ENCODE results near the gene ARL15.

Gene ARL15

GRCh38 chr5:54281960-54282692, 28.2 kb downstream of the ARL15 start:
- no peak for TF ChIP-seq EGR1 (IDR thresholded peaks at IDR 0.05)

DNA sequence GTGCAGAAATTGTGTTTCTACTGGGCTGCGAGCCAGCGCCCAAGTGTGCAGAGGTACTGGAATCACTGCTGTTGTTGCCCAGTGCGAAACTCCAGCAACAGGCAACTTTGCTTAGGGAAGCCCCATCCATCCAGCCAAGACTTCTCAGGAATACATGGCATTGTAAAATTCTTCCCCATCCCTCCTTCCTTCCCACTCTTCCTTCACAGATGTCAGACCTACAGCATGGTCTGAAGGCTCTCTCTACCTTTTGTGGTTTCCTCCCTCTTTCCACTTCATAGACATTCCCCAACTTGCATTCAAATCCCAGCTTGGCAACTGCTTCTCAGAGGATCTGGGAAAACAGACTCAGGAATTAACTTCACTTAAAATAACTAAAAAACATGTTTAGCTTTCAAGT, 30.4 kb downstream of the ARL15 start:
- TF ChIP-seq USF1 (IDR thresholded peaks at IDR 0.05), result no peak
- TF ChIP-seq NFIC (IDR thresholded peaks at IDR 0.05), result no peak
- no peak for TF ChIP-seq CREB1 (IDR thresholded peaks at IDR 0.05; ENCODE audit: low read depth)
- no peak for TF ChIP-seq ZBTB7A (IDR thresholded peaks at IDR 0.05; ENCODE audit: low read depth)
- TF ChIP-seq EP300 (IDR thresholded peaks at IDR 0.05; ENCODE audit: borderline replicate concordance), result no peak
- no peak for TF ChIP-seq RAD21 (IDR thresholded peaks at IDR 0.05; ENCODE audit: low read depth)
- no peak for TF ChIP-seq EGR1 (IDR thresholded peaks at IDR 0.05)
- no peak for TF ChIP-seq FOXM1 (IDR thresholded peaks at IDR 0.05; ENCODE audit: borderline replicate concordance, low read depth)
- TF ChIP-seq TCF12 (IDR thresholded peaks at IDR 0.05; ENCODE audit: low read depth), result no peak
- TF ChIP-seq, protein P1, sequence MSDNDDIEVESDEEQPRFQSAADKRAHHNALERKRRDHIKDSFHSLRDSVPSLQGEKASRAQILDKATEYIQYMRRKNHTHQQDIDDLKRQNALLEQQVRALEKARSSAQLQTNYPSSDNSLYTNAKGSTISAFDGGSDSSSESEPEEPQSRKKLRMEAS (IDR thresholded peaks at IDR 0.05), result no peak

GRCh38 chr5:54278979-54279717, 31.2 kb downstream of the ARL15 start:
- TF ChIP-seq FOXM1 (IDR thresholded peaks at IDR 0.05; ENCODE audit: borderline replicate concordance, low read depth) (no peak), CREB1 (IDR thresholded peaks at IDR 0.05; ENCODE audit: low read depth) (no peak), YY1 (IDR thresholded peaks at IDR 0.05; ENCODE audit: low read depth) (no peak), EP300 (IDR thresholded peaks at IDR 0.05; ENCODE audit: borderline replicate concordance) (no peak), EGR1 (IDR thresholded peaks at IDR 0.05) (no peak), NFIC (IDR thresholded peaks at IDR 0.05) (no peak), CEBPB (IDR thresholded peaks at IDR 0.05) (no peak), USF1 (IDR thresholded peaks at IDR 0.05) (no peak), TEAD4 (IDR thresholded peaks at IDR 0.05) (no peak), TAF1 (IDR thresholded peaks at IDR 0.05; ENCODE audit: low read depth) (no peak), ZBTB7A (IDR thresholded peaks at IDR 0.05; ENCODE audit: low read depth) (no peak), TCF12 (IDR thresholded peaks at IDR 0.05; ENCODE audit: low read depth) (no peak), RAD21 (IDR thresholded peaks at IDR 0.05; ENCODE audit: low read depth) (no peak)
- TF ChIP-seq, protein P1 (IDR thresholded peaks at IDR 0.05), result no peak
- TF ChIP-seq, protein P2, sequence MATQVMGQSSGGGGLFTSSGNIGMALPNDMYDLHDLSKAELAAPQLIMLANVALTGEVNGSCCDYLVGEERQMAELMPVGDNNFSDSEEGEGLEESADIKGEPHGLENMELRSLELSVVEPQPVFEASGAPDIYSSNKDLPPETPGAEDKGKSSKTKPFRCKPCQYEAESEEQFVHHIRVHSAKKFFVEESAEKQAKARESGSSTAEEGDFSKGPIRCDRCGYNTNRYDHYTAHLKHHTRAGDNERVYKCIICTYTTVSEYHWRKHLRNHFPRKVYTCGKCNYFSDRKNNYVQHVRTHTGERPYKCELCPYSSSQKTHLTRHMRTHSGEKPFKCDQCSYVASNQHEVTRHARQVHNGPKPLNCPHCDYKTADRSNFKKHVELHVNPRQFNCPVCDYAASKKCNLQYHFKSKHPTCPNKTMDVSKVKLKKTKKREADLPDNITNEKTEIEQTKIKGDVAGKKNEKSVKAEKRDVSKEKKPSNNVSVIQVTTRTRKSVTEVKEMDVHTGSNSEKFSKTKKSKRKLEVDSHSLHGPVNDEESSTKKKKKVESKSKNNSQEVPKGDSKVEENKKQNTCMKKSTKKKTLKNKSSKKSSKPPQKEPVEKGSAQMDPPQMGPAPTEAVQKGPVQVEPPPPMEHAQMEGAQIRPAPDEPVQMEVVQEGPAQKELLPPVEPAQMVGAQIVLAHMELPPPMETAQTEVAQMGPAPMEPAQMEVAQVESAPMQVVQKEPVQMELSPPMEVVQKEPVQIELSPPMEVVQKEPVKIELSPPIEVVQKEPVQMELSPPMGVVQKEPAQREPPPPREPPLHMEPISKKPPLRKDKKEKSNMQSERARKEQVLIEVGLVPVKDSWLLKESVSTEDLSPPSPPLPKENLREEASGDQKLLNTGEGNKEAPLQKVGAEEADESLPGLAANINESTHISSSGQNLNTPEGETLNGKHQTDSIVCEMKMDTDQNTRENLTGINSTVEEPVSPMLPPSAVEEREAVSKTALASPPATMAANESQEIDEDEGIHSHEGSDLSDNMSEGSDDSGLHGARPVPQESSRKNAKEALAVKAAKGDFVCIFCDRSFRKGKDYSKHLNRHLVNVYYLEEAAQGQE (IDR thresholded peaks at IDR 0.05; ENCODE audit: low read depth), result no peak

DNA sequence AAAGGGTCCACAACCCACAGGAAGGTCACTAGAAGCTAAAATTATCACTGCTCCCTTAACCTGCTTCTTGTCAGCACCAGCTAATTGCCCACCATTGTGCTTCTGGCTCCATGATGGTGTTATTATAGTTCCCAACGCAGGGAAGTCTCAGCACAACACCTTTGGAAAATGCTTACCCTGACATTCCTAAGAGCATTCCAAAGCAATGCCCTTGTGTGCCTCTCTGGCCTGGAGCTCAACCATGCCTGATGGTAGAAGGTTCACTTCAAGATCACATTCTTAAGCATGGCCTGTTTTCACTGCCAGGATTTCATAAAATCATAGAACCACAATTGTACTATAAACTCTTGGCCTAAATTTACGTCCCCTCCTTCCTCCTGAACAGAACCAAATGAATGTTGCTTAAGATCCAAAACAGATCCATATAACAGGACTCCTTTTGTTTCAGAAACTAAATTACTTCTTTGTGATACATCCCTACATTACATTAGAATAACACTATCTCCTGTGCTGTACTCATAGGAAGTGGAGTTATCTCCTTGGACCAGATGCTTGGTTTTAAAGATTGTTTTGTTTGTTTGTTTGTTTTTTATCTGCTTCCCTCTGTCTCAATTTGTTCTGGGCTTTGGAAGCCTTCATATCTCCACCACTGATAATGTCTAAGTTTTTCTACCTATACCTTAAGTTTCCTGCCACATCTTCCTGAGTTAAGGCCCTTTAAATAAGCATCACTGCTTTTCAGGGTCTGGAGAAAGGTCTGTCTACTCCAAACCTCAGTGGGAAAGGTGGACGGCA, 32.1 kb downstream of the ARL15 start:
- TF ChIP-seq FOXM1 (IDR thresholded peaks at IDR 0.05; ENCODE audit: borderline replicate concordance, low read depth), result no peak
- no peak for TF ChIP-seq EP300 (IDR thresholded peaks at IDR 0.05; ENCODE audit: borderline replicate concordance)
- TF ChIP-seq TAF1 (IDR thresholded peaks at IDR 0.05; ENCODE audit: low read depth), result no peak
- TF ChIP-seq, protein P1 (IDR thresholded peaks at IDR 0.05), result no peak
- TF ChIP-seq, protein P2 (IDR thresholded peaks at IDR 0.05; ENCODE audit: low read depth), result no peak
- no peak for TF ChIP-seq TEAD4 (IDR thresholded peaks at IDR 0.05)
- no peak for TF ChIP-seq NFIC (IDR thresholded peaks at IDR 0.05)
- TF ChIP-seq TCF12 (IDR thresholded peaks at IDR 0.05; ENCODE audit: low read depth), result no peak
- TF ChIP-seq RAD21 (IDR thresholded peaks at IDR 0.05; ENCODE audit: low read depth), result no peak
- TF ChIP-seq ZBTB7A (IDR thresholded peaks at IDR 0.05; ENCODE audit: low read depth), result no peak

DNA sequence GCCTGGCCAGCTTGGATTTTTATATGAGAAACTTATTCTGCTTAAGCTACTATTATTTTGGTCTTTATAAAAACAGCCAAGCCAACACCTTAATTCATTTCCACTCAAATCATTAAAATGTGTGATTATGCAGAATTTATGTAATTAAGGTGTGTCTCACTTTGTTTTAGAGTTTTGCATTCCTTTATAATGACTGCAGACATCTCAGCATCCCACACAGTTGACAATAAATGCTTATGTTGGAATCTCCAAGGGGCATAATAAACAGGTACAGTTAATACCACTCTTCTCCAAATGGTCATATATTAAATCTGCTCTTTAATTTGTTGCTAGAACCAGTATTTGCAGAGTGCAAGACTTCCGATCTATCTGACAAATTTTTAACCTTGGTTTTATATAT, 34.3 kb downstream of the ARL15 start:
- no peak for TF ChIP-seq TCF12 (IDR thresholded peaks at IDR 0.05; ENCODE audit: low read depth)
- no peak for TF ChIP-seq EGR1 (IDR thresholded peaks at IDR 0.05)
- no peak for TF ChIP-seq RAD21 (IDR thresholded peaks at IDR 0.05; ENCODE audit: low read depth)
- TF ChIP-seq USF1 (IDR thresholded peaks at IDR 0.05), result no peak
- no peak for TF ChIP-seq YY1 (IDR thresholded peaks at IDR 0.05; ENCODE audit: low read depth)
- no peak for TF ChIP-seq TEAD4 (IDR thresholded peaks at IDR 0.05)
- TF ChIP-seq FOXM1 (IDR thresholded peaks at IDR 0.05; ENCODE audit: borderline replicate concordance, low read depth), result no peak
- TF ChIP-seq, protein P1 (IDR thresholded peaks at IDR 0.05), result no peak
- TF ChIP-seq ZBTB7A (IDR thresholded peaks at IDR 0.05; ENCODE audit: low read depth), result no peak
- no peak for TF ChIP-seq EP300 (IDR thresholded peaks at IDR 0.05; ENCODE audit: borderline replicate concordance)
- no peak for TF ChIP-seq TAF1 (IDR thresholded peaks at IDR 0.05; ENCODE audit: low read depth)

Data from Ishikawa (cell line).